OCI-LY7 (cell line): ENCODE data around the gene TULP4. TPM values are rescaled to one million over a fixed set of nuclear protein-coding genes. Genes with fewer than 3 reads are reported as not detected.

Experiments
- BruUV-seq: library from RNA; stranded (reverse); fragments of 400-500 nt; replicated peaks from 2 replicates; lab custom pipeline; 2021; lab: Mats Ljungman, UMichigan
- CTCF ChIA-PET: fragments of 300-600 bp; sonication (Branson Sonifier 250); formaldehyde crosslinking; loops from one replicate; lab custom pipeline; 2022; ENCODE audit warnings: antibody characterized with exemption; ENCODE audit not compliant: unreplicated experiment; lab: Charles Lee
- POLR2A ChIA-PET: fragments of 300-600 bp; sonication (Branson Sonifier 250); formaldehyde crosslinking; loops from one replicate; lab custom pipeline; 2022; ENCODE audit warnings: antibody characterized with exemption; lab: Charles Lee
- DNase-seq: peaks from one replicate; pipeline ENCODE4 v3.0.0-alpha.2; 2015; ENCODE audit warnings: low spot score
- H2AFZ ChIP-seq: fragments of 200-600 bp; sonication (generic), shearing (Covaris generic); 2 replicates; pipeline ENCODE4 v1.6.1; 2014; ENCODE audit warnings: mild to moderate bottlenecking, antibody characterized with exemption, low read length, moderate library complexity
- H3K27ac ChIP-seq: fragments of 200-600 bp; sonication (generic); 2 replicates; pipeline ENCODE4 v1.5.1; 2014; ENCODE audit warnings: mixed run types, low read depth, mild to moderate bottlenecking, moderate library complexity, low read length, inconsistent platforms; ENCODE audit not compliant: poor library complexity, severe bottlenecking
- H3K36me3 ChIP-seq: fragments of 200-600 bp; sonication (generic); 2 replicates; pipeline ENCODE4 v1.6.1; 2014; ENCODE audit warnings: mild to moderate bottlenecking, antibody characterized with exemption, low read length, moderate library complexity, mixed read lengths; ENCODE audit not compliant: insufficient read depth
- H3K4me1 ChIP-seq: fragments of 200-600 bp; sonication (generic); 2 replicates; pipeline ENCODE4 v1.5.1; 2014; ENCODE audit warnings: mild to moderate bottlenecking, low read length; ENCODE audit not compliant: insufficient read depth, poor library complexity, severe bottlenecking
- H3K4me2 ChIP-seq: fragments of 200-600 bp; sonication (generic); 2 replicates; pipeline ENCODE4 v1.6.1; 2014; ENCODE audit warnings: mild to moderate bottlenecking, low read length
- H3K4me3 ChIP-seq: fragments of 200-600 bp; sonication (generic); 2 replicates; pipeline ENCODE4 v1.5.1; 2014; ENCODE audit warnings: mild to moderate bottlenecking, low read depth, low read length; ENCODE audit not compliant: poor library complexity, severe bottlenecking
- H3K79me2 ChIP-seq: fragments of 200-600 bp; sonication (generic); 2 replicates; pipeline ENCODE4 v1.6.1; 2016; ENCODE audit warnings: low read depth, mild to moderate bottlenecking, low read length, moderate library complexity, mixed read lengths; ENCODE audit not compliant: insufficient read depth
- H3K9me2 ChIP-seq: fragments of 200-600 bp; sonication (generic); 2 replicates; pipeline ENCODE4 v1.6.1; 2016; ENCODE audit warnings: mild to moderate bottlenecking, low read length, mixed read lengths; ENCODE audit not compliant: insufficient read depth
- H3K9me3 ChIP-seq: fragments of 200-600 bp; sonication (generic); 2 replicates; pipeline ENCODE4 v1.6.1; 2014; ENCODE audit warnings: mild to moderate bottlenecking, mixed run types, low read length, mixed read lengths
- H4K20me1 ChIP-seq: fragments of 200-600 bp; sonication (generic); 2 replicates; pipeline ENCODE4 v1.6.1; 2014; ENCODE audit warnings: mild to moderate bottlenecking, antibody characterized with exemption, low read length, moderate library complexity, mixed read lengths; ENCODE audit not compliant: insufficient read depth
- EZH2phosphoT487 ChIP-seq: fragments of 200-600 bp; sonication (generic); IDR thresholded peaks from 2 replicates; pipeline ENCODE4 v1.6.1; 2018; ENCODE audit warnings: low read depth, borderline replicate concordance, mild to moderate bottlenecking, mixed run types, antibody characterized with exemption, low read length, moderate library complexity, mixed read lengths
- intact Hi-C: fragments of 100-400 bp; cut with micrococcal nuclease; formaldehyde crosslinking; loops from one replicate; pipeline ENCODE4 v1.10.0; 2022; ENCODE audit not compliant: unreplicated experiment
- total RNA-seq, 2 experiments: library from RNA; depleted of rRNA in 1 of 2; stranded (reverse); fragments of >200 nt in 1 of 2; shearing (Covaris generic) in 1 of 2; gene quantifications; 2 replicates each; pipeline ENCODE4 v1.2.3, GENCODE V29; 2014 to 2022
- TF ChIP-seq, protein P1 (sequence below): fragments of 200-600 bp; sonication (generic); conservative IDR thresholded peaks from 2 replicates; pipeline ENCODE4 v1.5.1; 2014; ENCODE audit warnings: mild to moderate bottlenecking, antibody characterized with exemption, low read length, moderate library complexity, mixed read lengths

The TULP4 gene
- total RNA-seq, 2 experiments from 2014 or later, result 62.1 to 64.8 TPM

GRCh38 chr6:158383542-158383941, 71.3 kb downstream of the TULP4 start:
- intact Hi-C loops, result no loop called here
- CTCF ChIA-PET, result no interaction called here

DNA sequence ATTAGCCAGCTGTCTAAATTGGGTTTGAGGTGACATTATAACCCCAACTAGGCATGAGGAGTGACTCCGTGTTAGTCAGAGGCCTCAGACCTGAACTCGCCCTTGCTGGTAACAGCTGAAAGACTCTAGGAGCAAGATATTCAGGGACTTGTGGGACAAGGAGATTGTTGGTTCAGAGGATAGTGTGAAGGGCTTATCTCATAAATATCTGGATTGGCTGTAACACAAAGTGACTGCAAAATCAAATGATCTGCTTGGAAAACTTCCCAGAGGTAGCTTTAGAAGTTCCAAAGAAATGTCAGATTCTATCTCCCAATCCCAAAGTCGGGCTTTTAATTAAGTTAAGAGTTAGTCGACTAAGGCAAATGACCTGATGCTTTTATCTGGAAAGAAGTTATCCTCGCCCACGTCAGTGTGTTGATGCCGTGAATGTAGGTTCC, 72.4 kb downstream of the TULP4 start:
- CTCF ChIA-PET, result no interaction called here
- Histone ChIP-seq H3K36me3 (no peaks in the 10 kb centered on the region), H3K4me3 (no peak overlapping the region), H3K9me3 (no peaks in the 10 kb centered on the region), H3K4me1 (no peaks in the 10 kb centered on the region), H3K27ac (no peak overlapping the region), H3K79me2 (no peaks in the 10 kb centered on the region), H2AFZ (no peak overlapping the region), H3K4me2 (no peak overlapping the region), H3K9me2 (no peaks in the 10 kb centered on the region), H4K20me1 (no peaks in the 10 kb centered on the region)
- TF ChIP-seq, protein P1, sequence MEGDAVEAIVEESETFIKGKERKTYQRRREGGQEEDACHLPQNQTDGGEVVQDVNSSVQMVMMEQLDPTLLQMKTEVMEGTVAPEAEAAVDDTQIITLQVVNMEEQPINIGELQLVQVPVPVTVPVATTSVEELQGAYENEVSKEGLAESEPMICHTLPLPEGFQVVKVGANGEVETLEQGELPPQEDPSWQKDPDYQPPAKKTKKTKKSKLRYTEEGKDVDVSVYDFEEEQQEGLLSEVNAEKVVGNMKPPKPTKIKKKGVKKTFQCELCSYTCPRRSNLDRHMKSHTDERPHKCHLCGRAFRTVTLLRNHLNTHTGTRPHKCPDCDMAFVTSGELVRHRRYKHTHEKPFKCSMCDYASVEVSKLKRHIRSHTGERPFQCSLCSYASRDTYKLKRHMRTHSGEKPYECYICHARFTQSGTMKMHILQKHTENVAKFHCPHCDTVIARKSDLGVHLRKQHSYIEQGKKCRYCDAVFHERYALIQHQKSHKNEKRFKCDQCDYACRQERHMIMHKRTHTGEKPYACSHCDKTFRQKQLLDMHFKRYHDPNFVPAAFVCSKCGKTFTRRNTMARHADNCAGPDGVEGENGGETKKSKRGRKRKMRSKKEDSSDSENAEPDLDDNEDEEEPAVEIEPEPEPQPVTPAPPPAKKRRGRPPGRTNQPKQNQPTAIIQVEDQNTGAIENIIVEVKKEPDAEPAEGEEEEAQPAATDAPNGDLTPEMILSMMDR, result no peak
- TF ChIP-seq EZH2phosphoT487, result no peak
- no peak for DNase-seq
- POLR2A ChIA-PET, result interaction anchor here (0.8 to 1.6 kb wide), 2 partner anchors 16 to 60 kb away, joined by 3 read pairs; no protein-coding TSS in a partner anchor
- no TSS peak for BruUV-seq
- intact Hi-C loops, result no loop called here

More at GRCh38 chr6:158383542-158383941, 71.3 kb downstream of the TULP4 start:
- H4K20me1 ChIP-seq, result no peaks in the 10 kb centered on the region
- no peaks in the 10 kb centered on the region for H3K79me2 ChIP-seq
- no peaks in the 10 kb centered on the region for H3K36me3 ChIP-seq
- BruUV-seq, result no TSS peak
- H3K4me1 ChIP-seq, result no peaks in the 10 kb centered on the region
- no peak overlapping the region for H3K4me3 ChIP-seq
- no peak overlapping the region for H3K27ac ChIP-seq
- no peak for TF ChIP-seq EZH2phosphoT487
- TF ChIP-seq, protein P1, result no peak
- no peak overlapping the region for H2AFZ ChIP-seq
- no peak for DNase-seq
- H3K4me2 ChIP-seq, result no peak overlapping the region
- POLR2A ChIA-PET, result interaction anchor here (0.7 to 1.6 kb wide), 3 partner anchors 19 to 80 kb away, joined by 3 to 4 read pairs (median 3); no protein-coding TSS in a partner anchor
- no peaks in the 10 kb centered on the region for H3K9me3 ChIP-seq
- H3K9me2 ChIP-seq, result no peaks in the 10 kb centered on the region

DNA sequence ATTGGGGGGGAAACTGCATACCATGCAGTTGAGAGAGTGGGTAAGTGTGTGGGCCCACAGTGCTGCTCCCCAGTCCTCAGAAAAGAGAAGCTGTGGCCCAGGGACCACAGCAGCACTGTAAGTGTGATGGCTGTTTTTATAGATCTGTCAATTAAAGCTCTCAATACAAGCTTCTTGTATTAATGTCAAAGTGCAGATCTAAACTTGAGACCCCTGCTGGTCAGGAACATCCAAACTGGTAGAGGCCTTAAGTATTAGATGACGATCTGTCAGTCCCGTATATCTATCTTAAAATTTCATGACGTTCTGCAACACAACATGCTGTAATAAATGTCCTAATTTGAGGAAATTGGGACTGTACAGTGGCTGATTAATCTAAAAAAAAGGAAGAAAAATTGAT, 74.8 kb downstream of the TULP4 start:
- Histone ChIP-seq H3K4me2 (no peak overlapping the region), H3K9me3 (0 out of 2 replicates have a peak, but pooled peaks cover 6% of the 10 kb centered on the region), H4K20me1 (no peaks in the 10 kb centered on the region), H3K36me3 (no peaks in the 10 kb centered on the region), H2AFZ (no peak overlapping the region), H3K9me2 (no peaks in the 10 kb centered on the region), H3K4me1 (no peaks in the 10 kb centered on the region), H3K4me3 (no peak overlapping the region), H3K79me2 (no peaks in the 10 kb centered on the region), H3K27ac (no peak overlapping the region)
- intact Hi-C loops, result loop anchor here (2.0 kb wide), 1 partner anchor 166 kb away; no protein-coding TSS in a partner anchor
- no TSS peak for BruUV-seq
- TF ChIP-seq, protein P1, result peak; percentile 76
- no peak for TF ChIP-seq EZH2phosphoT487
- ChIA-PET POLR2A (interaction anchor here (1.0 to 1.5 kb wide), 4 partner anchors 11 to 164 kb away, joined by 3 to 6 read pairs (median 4); no protein-coding TSS in a partner anchor), CTCF (interaction anchor here (1.4 kb wide), 1 partner anchor 166 kb away, joined by 7 read pairs; no protein-coding TSS in a partner anchor)
- DNase-seq, result peak; percentile 56
